HG03139 (cell line): ENCODE data around the gene ILK.

Experiments used
- ATAC-seq: cut with Tn5 transposase; IDR thresholded peaks from one replicate; pipeline ENCODE4 v1.9.1; 2021; ENCODE audit not compliant: unreplicated experiment

ILK gene

GRCh38 chr11:6654281-6655019 is 50.9 kb downstream of the ILK start:
- no peak for ATAC-seq

GRCh38 chr11:6655020-6655789 is 51.6 kb downstream of the ILK start:
- no peak for ATAC-seq

GRCh38 chr11:6655790-6656583 is 52.4 kb downstream of the ILK start, which contains the start of gene DCHS1:
DCHS1 (minus strand) TSS chr11:6655809; CDS start chr11:6641613, 14,196 bp downstream.
- no peak for ATAC-seq

- no peak for ATAC-seq
These were observed 53.0 kb downstream of the ILK start for GRCh38 chr11:6656584-6656915.

GRCh38 chr11:6656936-6657335 is 53.4 kb downstream of the ILK start:
- no peak for ATAC-seq

- ATAC-seq = no peak
These were observed 53.8 kb downstream of the ILK start for GRCh38 chr11:6657346-6657745.

GRCh38 chr11:6658647-6659046 is 55.1 kb downstream of the ILK start:
- no peak for ATAC-seq
